Subcutaneous abdominal adipose tissue (tissue), 5 donors: ENCODE results near the gene DISP3.
"Not testable (repeated sequence)": the region's sequence is repeated elsewhere in the genome, so short reads cannot be mapped to it uniquely, and the experiment has no call there.

Experiments used
- H3K27ac ChIP-seq: one replicate; pipeline ENCODE4 v1.7.0; 2013; ENCODE audit warnings: low read depth, mild to moderate bottlenecking, inconsistent platforms, low read length, moderate library complexity
- H3K27me3 ChIP-seq, 5 donors: one replicate each; pipeline ENCODE4 v1.7.0; 2013; ENCODE audit warnings: low read length in 5 of 5, inconsistent platforms in 1 of 5; ENCODE audit not compliant: control insufficient read depth in 5 of 5, insufficient read depth in 4 of 5
- H3K36me3 ChIP-seq, 5 donors: one replicate each; pipeline ENCODE4 v1.7.0; 2013; ENCODE audit warnings: low read length in 5 of 5; ENCODE audit not compliant: control insufficient read depth in 5 of 5, insufficient read depth in 5 of 5
- H3K4me1 ChIP-seq, 5 donors: one replicate each; pipeline ENCODE4 v1.7.0; 2013; ENCODE audit warnings: low read length in 5 of 5, mild to moderate bottlenecking in 3 of 5, moderate library complexity in 1 of 5; ENCODE audit not compliant: control insufficient read depth in 5 of 5, insufficient read depth in 5 of 5
- H3K4me3 ChIP-seq, 5 donors: one replicate each; pipeline ENCODE4 v1.7.0; 2013; ENCODE audit warnings: low read length in 5 of 5, low read depth in 1 of 5
- H3K9ac ChIP-seq, 5 donors: one replicate each; pipeline ENCODE4 v1.7.0; 2013; ENCODE audit warnings: low read length in 5 of 5, mild to moderate bottlenecking in 4 of 5, moderate library complexity in 3 of 5
- H3K9me3 ChIP-seq, 5 donors: one replicate each; pipeline ENCODE4 v1.7.0; 2013; ENCODE audit warnings: low read length in 5 of 5; ENCODE audit not compliant: control insufficient read depth in 5 of 5
- donor health status: healthy.
- donor health status: healthy.
- donor health status: healthy.
- donor health status: healthy.
- donor health status: healthy.

The DISP3 gene

DNA sequence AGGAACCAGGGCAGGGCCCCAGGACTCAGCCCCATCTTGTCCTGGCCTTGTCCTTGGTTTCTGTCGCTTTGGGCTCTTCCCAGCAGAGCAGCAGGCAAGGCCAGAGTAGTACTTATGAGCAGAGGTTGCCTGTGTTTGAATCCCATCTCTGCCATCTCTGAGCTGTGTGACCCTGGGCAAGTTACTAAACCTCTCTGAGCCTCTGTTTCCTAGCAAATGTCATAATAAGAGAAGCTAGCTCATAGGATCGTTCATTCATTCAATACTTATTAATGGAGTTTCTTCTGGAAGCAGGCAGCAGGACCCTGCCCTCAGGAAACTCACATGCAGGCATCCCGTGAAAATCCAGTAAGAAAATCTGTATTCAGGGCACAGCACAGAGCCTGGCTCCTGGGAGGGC, 91.0 kb downstream of the DISP3 start:
- no peaks in the 10 kb centered on the region for H3K36me3 ChIP-seq
- no peak overlapping the region for H3K4me3 ChIP-seq
- peaks cover 0 to 16% (median 0%) of the 10 kb centered on the region in 5 donors for H3K4me1 ChIP-seq
- H3K27me3 ChIP-seq = peaks cover 17 to 32% (median 22%) of the 10 kb centered on the region in 5 donors
- no peak overlapping the region for H3K27ac ChIP-seq
- no peaks in the 10 kb centered on the region for H3K9me3 ChIP-seq
- no peak overlapping the region for H3K9ac ChIP-seq

DNA sequence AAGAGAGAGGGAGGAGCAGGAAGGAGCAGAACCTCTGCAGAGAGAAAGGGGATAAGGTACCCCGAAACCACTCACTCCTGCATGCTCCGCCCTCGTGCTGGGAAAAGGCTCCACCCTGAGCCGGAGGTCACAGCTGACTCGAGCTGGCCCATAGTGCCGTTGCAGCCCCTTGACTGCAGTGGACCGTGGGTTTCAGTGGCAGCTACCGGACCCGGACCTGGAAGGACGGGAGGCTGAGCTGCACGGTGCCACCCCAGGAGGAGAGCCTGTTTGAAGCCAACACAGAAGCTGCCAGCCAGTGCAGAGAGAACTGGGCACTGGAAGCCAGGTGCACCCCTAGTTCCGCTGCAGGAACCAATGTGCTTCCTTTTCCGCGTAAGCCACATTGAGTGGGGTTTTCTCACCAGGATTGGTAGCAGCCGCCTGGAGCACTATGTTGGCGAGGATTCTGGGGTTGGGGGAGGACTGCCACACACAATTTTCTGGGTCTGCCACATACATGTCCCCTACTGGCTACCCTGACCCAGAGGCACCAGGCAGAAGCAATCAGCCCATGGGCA, 91.9 kb downstream of the DISP3 start:
- no peaks in the 10 kb centered on the region for H3K9me3 ChIP-seq
- no peak overlapping the region for H3K9ac ChIP-seq
- no peaks in the 10 kb centered on the region for H3K36me3 ChIP-seq
- H3K4me1 ChIP-seq = peaks cover 0 to 16% (median 0%) of the 10 kb centered on the region in 5 donors
- no peak overlapping the region for H3K4me3 ChIP-seq
- H3K27ac ChIP-seq = no peak overlapping the region
- peaks cover 17 to 32% (median 22%) of the 10 kb centered on the region in 5 donors for H3K27me3 ChIP-seq

DNA sequence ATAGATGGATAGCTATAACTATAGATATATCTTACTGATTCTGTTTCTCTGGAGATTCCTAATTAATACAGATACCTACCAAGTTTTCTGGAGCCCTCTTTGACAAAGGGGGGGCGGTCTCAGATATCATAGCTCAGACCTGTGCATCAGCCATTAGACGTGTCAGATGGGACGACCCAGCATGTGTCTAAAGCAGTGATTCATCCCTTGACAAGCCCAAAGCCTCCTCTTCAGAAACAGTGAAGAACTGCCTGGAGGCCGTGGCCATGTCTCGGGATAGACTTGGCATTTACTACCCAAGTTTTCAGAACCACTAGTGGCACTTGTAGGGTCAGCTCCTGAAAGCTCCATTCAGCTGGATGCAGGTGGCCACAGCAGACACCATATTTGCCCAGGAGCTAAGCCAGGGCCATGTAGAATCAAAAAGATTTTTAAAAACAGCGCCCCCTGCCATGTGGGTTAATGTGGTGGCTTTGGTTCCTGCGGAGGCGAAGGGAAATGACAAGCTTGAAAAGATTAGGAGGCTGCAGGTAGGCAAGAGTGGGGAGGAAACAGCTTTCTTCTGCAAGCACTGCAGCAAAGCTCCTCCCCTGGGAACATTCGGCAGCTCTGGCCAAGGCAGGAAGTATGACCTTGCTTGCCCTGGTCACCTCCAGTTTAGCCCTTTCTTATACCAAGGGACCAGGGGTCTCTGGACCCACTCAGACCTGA, 93.1 kb downstream of the DISP3 start:
- H3K4me3 ChIP-seq = no peak overlapping the region
- no peak overlapping the region for H3K9ac ChIP-seq
- no peaks in the 10 kb centered on the region for H3K9me3 ChIP-seq
- H3K27me3 ChIP-seq = peaks cover 12 to 27% (median 17%) of the 10 kb centered on the region in 5 donors
- H3K4me1 ChIP-seq = peaks cover 0 to 16% (median 0%) of the 10 kb centered on the region in 5 donors
- no peaks in the 10 kb centered on the region for H3K36me3 ChIP-seq
- H3K27ac ChIP-seq = no peak overlapping the region

DNA sequence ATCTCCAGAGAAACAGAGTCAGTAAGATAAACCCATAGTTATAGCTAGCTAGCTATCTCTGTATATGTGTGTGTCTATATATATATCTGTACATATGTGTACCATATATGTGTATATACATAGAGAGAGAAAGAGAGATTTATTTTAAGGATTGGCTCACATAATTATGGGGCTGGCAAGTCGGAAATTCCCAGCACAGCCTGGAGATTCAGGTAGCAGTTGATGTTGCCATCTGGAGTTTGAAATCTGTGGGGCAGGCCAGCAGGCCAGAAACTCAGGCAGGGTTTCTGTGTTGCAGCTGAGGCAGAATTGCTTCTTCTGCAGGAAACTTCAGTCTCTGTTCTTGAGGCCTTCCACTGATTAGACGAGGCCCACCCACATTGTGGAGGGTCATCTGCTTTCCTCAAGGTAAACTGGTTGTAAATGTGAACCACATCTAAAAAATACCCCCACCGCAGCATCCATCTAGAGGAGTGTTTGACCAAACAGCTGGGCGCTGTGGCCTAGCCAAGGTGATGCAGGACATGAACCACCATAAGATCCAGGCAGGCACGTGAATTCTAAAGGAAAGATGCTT, 94.2 kb downstream of the DISP3 start:
- Histone ChIP-seq H3K36me3 (no peaks in the 10 kb centered on the region), H3K9me3 (no peaks in the 10 kb centered on the region), H3K27ac (no peak overlapping the region), H3K4me1 (peaks cover 0 to 16% (median 0%) of the 10 kb centered on the region in 5 donors), H3K4me3 (no peak overlapping the region), H3K27me3 (peaks cover 7 to 29% (median 18%) of the 10 kb centered on the region in 5 donors), H3K9ac (no peak overlapping the region)

DNA sequence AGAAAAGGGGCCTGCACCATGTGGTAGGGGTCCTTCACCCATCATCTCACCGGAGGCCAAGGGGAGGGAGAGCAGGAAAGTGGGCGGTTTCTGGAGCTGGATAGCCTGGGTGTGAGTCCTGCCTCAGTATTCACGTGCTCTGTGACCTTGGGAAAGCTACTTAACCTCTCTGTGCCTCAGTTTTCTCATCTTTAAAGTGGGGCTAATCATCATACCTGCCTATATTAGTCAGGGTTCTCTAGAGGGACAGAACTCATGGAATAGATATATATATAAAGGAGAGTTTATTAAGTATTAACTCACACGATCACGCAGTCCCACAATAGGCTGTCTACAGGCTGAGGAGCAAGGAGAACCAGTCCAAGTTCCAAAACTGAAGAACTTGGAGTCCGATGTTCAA, 96.6 kb downstream of the DISP3 start:
- H3K9me3 ChIP-seq = no peaks in the 10 kb centered on the region
- H3K9ac ChIP-seq = no peak overlapping the region
- H3K36me3 ChIP-seq = no peaks in the 10 kb centered on the region
- peaks cover 0 to 16% (median 0%) of the 10 kb centered on the region in 5 donors for H3K4me1 ChIP-seq
- peaks cover 0 to 28% (median 20%) of the 10 kb centered on the region in 5 donors for H3K27me3 ChIP-seq
- H3K27ac ChIP-seq = no peak overlapping the region
- H3K4me3 ChIP-seq = no peak overlapping the region

GRCh38 chr1:11576109-11576875, 97.3 kb downstream of the DISP3 start:
- H3K4me3 ChIP-seq = no peak overlapping the region
- H3K9me3 ChIP-seq = no peaks in the 10 kb centered on the region
- no peaks in the 10 kb centered on the region for H3K36me3 ChIP-seq
- peaks cover 0 to 21% (median 13%) of the 10 kb centered on the region in 5 donors for H3K27me3 ChIP-seq
- H3K9ac ChIP-seq = no peak overlapping the region
- no peak overlapping the region for H3K27ac ChIP-seq
- H3K4me1 ChIP-seq = peaks cover 0 to 10% (median 0%) of the 10 kb centered on the region in 5 donors

DNA sequence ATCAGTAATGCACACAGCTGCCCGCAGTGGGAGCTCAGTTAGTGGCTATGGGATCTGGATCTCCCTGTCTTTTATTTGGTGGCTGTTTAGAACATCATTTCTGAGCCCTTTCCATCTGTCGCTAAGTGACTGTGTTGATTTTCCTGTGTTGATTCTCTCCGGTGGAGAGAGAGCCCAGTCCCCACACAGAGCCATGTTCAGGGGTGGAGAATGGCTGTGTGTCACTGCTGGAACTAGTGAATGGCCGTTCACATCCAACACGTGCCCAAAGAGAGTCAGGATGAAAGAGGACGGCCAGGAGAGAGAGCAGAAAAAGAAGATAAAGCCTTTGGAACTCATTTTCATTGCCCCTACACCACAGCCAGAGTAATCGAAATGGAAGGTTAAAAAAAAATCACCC, 99.0 kb downstream of the DISP3 start:
- no peaks in the 10 kb centered on the region for H3K4me1 ChIP-seq
- no peak overlapping the region for H3K27ac ChIP-seq
- no peak overlapping the region for H3K4me3 ChIP-seq
- H3K27me3 ChIP-seq = peaks cover 0 to 19% (median 11%) of the 10 kb centered on the region in 5 donors
- H3K9me3 ChIP-seq = no peaks in the 10 kb centered on the region
- no peak overlapping the region for H3K9ac ChIP-seq
- H3K36me3 ChIP-seq = no peaks in the 10 kb centered on the region

GRCh38 chr1:11579506-11579905, 100.6 kb downstream of the DISP3 start:
- Histone ChIP-seq H3K9me3 (no peaks in the 10 kb centered on the region), H3K9ac (no peak overlapping the region), H3K4me3 (no peak overlapping the region), H3K27me3 (peaks cover 0 to 16% (median 11%) of the 10 kb centered on the region in 5 donors), H3K27ac (no peak overlapping the region), H3K36me3 (no peaks in the 10 kb centered on the region), H3K4me1 (peaks cover 0 to 5% (median 0%) of the 10 kb centered on the region in 5 donors)

DNA sequence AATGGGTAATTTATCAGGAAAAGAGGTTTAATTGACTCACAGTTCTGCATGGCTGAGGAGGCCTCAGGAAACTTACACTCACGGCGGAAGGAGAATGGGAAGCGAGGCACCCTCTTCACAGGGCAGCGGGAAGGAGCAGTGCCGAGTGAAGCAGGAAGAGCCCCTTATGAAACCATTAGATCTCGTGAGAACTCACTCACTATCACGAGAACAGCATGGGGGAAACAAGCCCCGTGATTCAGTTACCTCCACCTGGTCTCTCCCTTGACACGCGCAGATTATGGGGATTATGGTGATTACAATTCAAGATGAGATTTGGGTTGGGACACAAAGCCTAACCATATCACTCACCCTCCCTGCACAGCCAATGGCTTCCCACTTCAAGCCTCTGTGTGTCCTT, 101.1 kb downstream of the DISP3 start:
- H3K36me3 ChIP-seq, H3K9ac ChIP-seq, H3K4me3 ChIP-seq, H3K27ac ChIP-seq, H3K4me1 ChIP-seq, H3K9me3 ChIP-seq: not testable (repeated sequence)
- H3K27me3 ChIP-seq = peaks cover 0 to 16% (median 11%) of the 10 kb centered on the region in 5 donors
